ENCODE measurements around the gene PAOX. TPM values are rescaled to one million over a fixed set of nuclear protein-coding genes. Genes with fewer than 3 reads are reported as not detected.

The PAOX gene
- total and polyA plus RNA-seq, 2 donors (not counting 1 experiment from before 2014, with no cell fraction given) = 2.4 to 9.2 TPM

DNA sequence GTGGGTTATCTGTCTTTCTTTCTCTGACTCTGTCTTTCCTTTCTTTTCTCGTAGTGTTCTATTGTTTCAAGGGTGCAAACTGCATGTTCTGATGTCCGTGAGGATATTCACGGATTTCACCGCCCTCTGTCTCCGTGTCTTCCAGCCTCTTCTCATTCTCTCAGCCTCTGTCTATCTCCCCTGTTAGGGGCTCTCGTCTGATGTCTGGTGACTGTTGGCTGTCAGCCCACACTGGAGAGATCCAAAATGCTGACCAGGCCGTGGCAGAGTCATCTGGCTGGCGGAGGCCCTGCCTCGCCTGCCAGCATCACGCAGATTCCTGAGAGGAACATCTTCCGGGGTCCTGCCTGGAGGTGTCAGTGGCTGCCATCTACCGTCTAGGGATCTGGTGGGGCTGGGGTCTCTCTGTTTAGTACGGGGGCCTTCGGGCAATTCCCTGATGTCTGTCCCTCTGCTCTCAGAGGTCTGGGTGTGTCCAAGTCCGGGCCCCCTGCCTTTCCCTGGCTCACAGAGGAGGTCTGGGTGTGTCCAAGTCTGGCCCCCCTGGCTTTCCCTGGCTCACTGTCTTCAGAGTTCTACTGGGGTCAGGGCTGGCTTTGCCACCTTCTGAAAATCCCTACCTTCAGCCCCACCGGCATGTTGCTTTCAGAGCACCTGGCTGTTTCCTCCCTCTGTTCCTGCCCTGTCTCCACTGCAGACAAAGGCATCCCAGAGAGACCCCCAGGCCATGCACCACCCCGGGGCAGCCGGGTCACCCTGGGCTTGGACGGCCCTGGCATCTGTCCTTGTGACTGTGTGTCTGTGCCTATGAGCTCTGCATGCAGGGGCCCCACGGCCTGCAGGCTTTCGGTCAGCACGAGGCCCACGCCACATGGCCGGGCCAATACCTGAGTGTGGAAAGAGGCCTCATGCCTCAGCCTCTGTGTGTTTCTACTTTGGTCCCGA lies 60.7 kb downstream of the PAOX start:
- no peaks in the 10 kb centered on the region for H3K27me3 ChIP-seq (ENCODE audit: control insufficient read depth, insufficient read depth, low read length)
- H3K9me3 ChIP-seq (ENCODE audit: control insufficient read depth, insufficient read depth, low read depth, low read length) = no peaks in the 10 kb centered on the region
- H3K4me3 ChIP-seq (replicated peaks in 1 of 4; ENCODE audit: control extremely low read depth in 1 of 4, insufficient read depth in 1 of 4, low read depth in 3 of 4, low read length in 4 of 4) = no peak overlapping the region
- no peaks in the 10 kb centered on the region for H4K20me1 ChIP-seq (ENCODE audit: control insufficient read depth, extremely low read depth, insufficient read depth, low read length)
- no peak overlapping the region for H3K27ac ChIP-seq (ENCODE audit: insufficient read depth, low read length)
- TF ChIP-seq EZH2 (IDR thresholded peaks at IDR 0.05; ENCODE audit: low read length, missing control alignments) = no peak
- TF ChIP-seq, protein P1, sequence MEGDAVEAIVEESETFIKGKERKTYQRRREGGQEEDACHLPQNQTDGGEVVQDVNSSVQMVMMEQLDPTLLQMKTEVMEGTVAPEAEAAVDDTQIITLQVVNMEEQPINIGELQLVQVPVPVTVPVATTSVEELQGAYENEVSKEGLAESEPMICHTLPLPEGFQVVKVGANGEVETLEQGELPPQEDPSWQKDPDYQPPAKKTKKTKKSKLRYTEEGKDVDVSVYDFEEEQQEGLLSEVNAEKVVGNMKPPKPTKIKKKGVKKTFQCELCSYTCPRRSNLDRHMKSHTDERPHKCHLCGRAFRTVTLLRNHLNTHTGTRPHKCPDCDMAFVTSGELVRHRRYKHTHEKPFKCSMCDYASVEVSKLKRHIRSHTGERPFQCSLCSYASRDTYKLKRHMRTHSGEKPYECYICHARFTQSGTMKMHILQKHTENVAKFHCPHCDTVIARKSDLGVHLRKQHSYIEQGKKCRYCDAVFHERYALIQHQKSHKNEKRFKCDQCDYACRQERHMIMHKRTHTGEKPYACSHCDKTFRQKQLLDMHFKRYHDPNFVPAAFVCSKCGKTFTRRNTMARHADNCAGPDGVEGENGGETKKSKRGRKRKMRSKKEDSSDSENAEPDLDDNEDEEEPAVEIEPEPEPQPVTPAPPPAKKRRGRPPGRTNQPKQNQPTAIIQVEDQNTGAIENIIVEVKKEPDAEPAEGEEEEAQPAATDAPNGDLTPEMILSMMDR (conservative IDR thresholded peaks at IDR 0.05 in 1 of 2, IDR thresholded peaks at IDR 0.05 in 1 of 2; ENCODE audit: low read depth in 1 of 2, low read length in 2 of 2) = no peak
- H3K36me3 ChIP-seq (ENCODE audit: control insufficient read depth, insufficient read depth, low read length) = no peaks in the 10 kb centered on the region
- H3K4me2 ChIP-seq (ENCODE audit: extremely low read depth, insufficient read depth, low read length) = no peak overlapping the region
- no peaks in the 10 kb centered on the region for H3K79me2 ChIP-seq (ENCODE audit: control insufficient read depth, insufficient read depth, low read length)
- no peak overlapping the region for H2AFZ ChIP-seq (ENCODE audit: low read length)
- no peak for DNase-seq (ENCODE audit: low read depth in 2 of 2)
- H3K9ac ChIP-seq (ENCODE audit: insufficient read depth, low read length) = no peak overlapping the region
- H3K4me1 ChIP-seq (ENCODE audit: control insufficient read depth, extremely low read depth, insufficient read depth, low read length) = no peaks in the 10 kb centered on the region

DNA sequence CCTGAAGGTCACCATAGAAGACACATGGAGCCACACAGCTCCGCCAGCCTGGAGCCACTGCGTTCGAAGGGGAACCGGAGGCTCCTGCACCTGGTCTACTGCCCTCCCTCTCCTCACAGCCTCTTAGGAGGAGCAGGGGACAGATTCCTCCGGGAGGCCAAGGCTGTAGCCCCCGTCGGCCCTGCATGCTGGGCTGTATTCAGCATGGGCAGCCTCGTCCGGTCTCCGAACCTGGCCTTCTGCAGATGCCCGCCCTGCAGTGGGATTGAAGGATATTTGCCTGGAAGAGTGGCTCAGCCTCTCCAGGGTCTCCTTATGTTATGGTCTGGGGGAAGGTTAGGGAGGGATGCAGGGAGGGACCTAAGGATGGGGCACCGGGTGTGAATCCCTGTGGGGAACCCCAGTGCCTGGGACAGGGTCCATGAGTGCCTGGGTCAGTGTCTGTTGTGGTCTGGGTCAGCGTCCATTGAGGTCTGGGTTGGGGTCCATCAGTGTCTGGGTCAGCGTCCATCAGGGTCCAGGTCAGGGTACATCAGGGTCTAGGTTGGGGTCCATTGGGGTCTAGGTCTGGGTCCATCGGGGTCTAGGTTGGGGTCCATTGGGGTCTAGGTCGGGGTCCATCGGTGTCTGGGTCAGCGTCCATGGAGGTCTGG lies 61.7 kb downstream of the PAOX start:
- no peak for DNase-seq (ENCODE audit: low read depth in 2 of 2)

More for the DNA sequence above, 61.7 kb downstream of the PAOX start:
- Histone ChIP-seq H3K4me2 (ENCODE audit: extremely low read depth, insufficient read depth, low read length) (no peak overlapping the region), H3K4me1 (ENCODE audit: control insufficient read depth, extremely low read depth, insufficient read depth, low read length) (no peaks in the 10 kb centered on the region), H3K27ac (ENCODE audit: insufficient read depth, low read length) (no peak overlapping the region), H3K4me3 (replicated peaks in 1 of 4; ENCODE audit: control extremely low read depth in 1 of 4, insufficient read depth in 1 of 4, low read depth in 3 of 4, low read length in 4 of 4) (no peak overlapping the region), H3K27me3 (ENCODE audit: control insufficient read depth, insufficient read depth, low read length) (no peaks in the 10 kb centered on the region), H3K36me3 (ENCODE audit: control insufficient read depth, insufficient read depth, low read length) (no peaks in the 10 kb centered on the region), H3K79me2 (ENCODE audit: control insufficient read depth, insufficient read depth, low read length) (no peaks in the 10 kb centered on the region), H2AFZ (ENCODE audit: low read length) (no peak overlapping the region), H3K9me3 (ENCODE audit: control insufficient read depth, insufficient read depth, low read depth, low read length) (no peaks in the 10 kb centered on the region), H3K9ac (ENCODE audit: insufficient read depth, low read length) (no peak overlapping the region), H4K20me1 (ENCODE audit: control insufficient read depth, extremely low read depth, insufficient read depth, low read length) (no peaks in the 10 kb centered on the region)
- no peak for TF ChIP-seq EZH2 (IDR thresholded peaks at IDR 0.05; ENCODE audit: low read length, missing control alignments)
- TF ChIP-seq, protein P1 (conservative IDR thresholded peaks at IDR 0.05 in 1 of 2, IDR thresholded peaks at IDR 0.05 in 1 of 2; ENCODE audit: low read depth in 1 of 2, low read length in 2 of 2) = no peak

Other genes with a start within 250 kb of the PAOX start
- 0.26 and 0.50 TPM in 2 replicates for gene KNDC1, start 219.0 kb upstream of the PAOX start, total RNA-seq
- 0.11 and 0.20 TPM in 2 replicates for gene KNDC1, start 219.0 kb upstream of the PAOX start, polyA plus RNA-seq
- not detected in 2 replicates for gene UTF1, start 149.0 kb upstream of the PAOX start, total RNA-seq
- not detected in 2 replicates for gene UTF1, start 149.0 kb upstream of the PAOX start, polyA plus RNA-seq
- gene VENTX, start 141.4 kb upstream of the PAOX start, total RNA-seq = not detected in 2 replicates
- not detected in 2 replicates for gene VENTX, start 141.4 kb upstream of the PAOX start, polyA plus RNA-seq
- gene ADAM8, start 102.4 kb upstream of the PAOX start, total RNA-seq = 1.0 and 2.0 TPM in 2 replicates
- 0.23 and 0.26 TPM in 2 replicates for gene ADAM8, start 102.4 kb upstream of the PAOX start, polyA plus RNA-seq
- 51.6 and 60.8 TPM in 2 replicates for gene TUBGCP2, start 70.4 kb upstream of the PAOX start, total RNA-seq
- 31.0 and 46.0 TPM in 2 replicates for gene TUBGCP2, start 70.4 kb upstream of the PAOX start, polyA plus RNA-seq
- 23.6 and 27.7 TPM in 2 replicates for gene ZNF511, start 70.3 kb upstream of the PAOX start, total RNA-seq
- gene ZNF511, start 70.3 kb upstream of the PAOX start, polyA plus RNA-seq = 18.5 and 25.2 TPM in 2 replicates
- gene CALY, start 42.4 kb upstream of the PAOX start, total RNA-seq = 0.26 TPM in 1 of 2 replicates, not detected in the other
- gene CALY, start 42.4 kb upstream of the PAOX start, polyA plus RNA-seq = 0.14 TPM in 1 of 2 replicates, not detected in the other
- not detected in 2 replicates for gene PRAP1, start 31.9 kb upstream of the PAOX start, total RNA-seq
- not detected in 2 replicates for gene PRAP1, start 31.9 kb upstream of the PAOX start, polyA plus RNA-seq
- 6.4 and 15.0 TPM in 2 replicates for gene FUOM, start 21.2 kb upstream of the PAOX start, total RNA-seq
- 14.2 and 16.0 TPM in 2 replicates for gene FUOM, start 21.2 kb upstream of the PAOX start, polyA plus RNA-seq
- 48.5 and 63.9 TPM in 2 replicates for gene ECHS1, start 5.9 kb upstream of the PAOX start, total RNA-seq
- gene ECHS1, start 5.9 kb upstream of the PAOX start, polyA plus RNA-seq = 71.9 and 89.3 TPM in 2 replicates
- 22.1 and 23.9 TPM in 2 replicates for gene MTG1, start 14.9 kb downstream of the PAOX start, total RNA-seq
- gene MTG1, start 14.9 kb downstream of the PAOX start, polyA plus RNA-seq = 25.3 and 39.0 TPM in 2 replicates
- gene SPRN, start 45.4 kb downstream of the PAOX start, total RNA-seq = under 0.01 and 0.33 TPM in 2 replicates
- 0.93 and 1.2 TPM in 2 replicates for gene SPRN, start 45.4 kb downstream of the PAOX start, polyA plus RNA-seq
- 1.3 and 2.5 TPM in 2 replicates for gene SCART1, start 74.7 kb downstream of the PAOX start, total RNA-seq
- 0.84 and 0.86 TPM in 2 replicates for gene SCART1, start 74.7 kb downstream of the PAOX start, polyA plus RNA-seq
- gene CYP2E1, start 148.1 kb downstream of the PAOX start, total RNA-seq = 0.26 and 0.50 TPM in 2 replicates
- 0.66 and 0.90 TPM in 2 replicates for gene CYP2E1, start 148.1 kb downstream of the PAOX start, polyA plus RNA-seq
- 0.17 and 0.26 TPM in 2 replicates for gene SYCE1, start 186.3 kb downstream of the PAOX start, total RNA-seq
- 0.30 and 0.41 TPM in 2 replicates for gene SYCE1, start 186.3 kb downstream of the PAOX start, polyA plus RNA-seq
- gene FRG2B, start 247.5 kb downstream of the PAOX start, total RNA-seq = not detected in 2 replicates
- gene FRG2B, start 247.5 kb downstream of the PAOX start, polyA plus RNA-seq = not detected in 2 replicates